HEK293T (cell line): ENCODE measurements around the gene LTA4H.

ENCODE experiments used
- BHLHE40 ChIP-seq: fragments of 450-650 bp; IDR thresholded peaks from 2 replicates; pipeline ENCODE4 v1.6.1; 2016; ENCODE audit warnings: mild to moderate bottlenecking, moderate library complexity, borderline replicate concordance
- ELF4 ChIP-seq: fragments of 450-650 bp; IDR thresholded peaks from 2 replicates; pipeline ENCODE4 v1.6.1; 2017; ENCODE audit warnings: antibody characterized with exemption
- FOXK2 ChIP-seq: fragments of 450-650 bp; IDR thresholded peaks from 2 replicates; pipeline ENCODE4 v1.6.1; 2016; ENCODE audit warnings: mild to moderate bottlenecking
- HDGF ChIP-seq: fragments of 450-650 bp; IDR thresholded peaks from 2 replicates; pipeline ENCODE4 v1.6.1; 2017; ENCODE audit warnings: antibody characterized with exemption, borderline replicate concordance
- TARDBP ChIP-seq: fragments of 450-650 bp; IDR thresholded peaks from 2 replicates; pipeline ENCODE4 v1.6.1; 2016

DNA sequence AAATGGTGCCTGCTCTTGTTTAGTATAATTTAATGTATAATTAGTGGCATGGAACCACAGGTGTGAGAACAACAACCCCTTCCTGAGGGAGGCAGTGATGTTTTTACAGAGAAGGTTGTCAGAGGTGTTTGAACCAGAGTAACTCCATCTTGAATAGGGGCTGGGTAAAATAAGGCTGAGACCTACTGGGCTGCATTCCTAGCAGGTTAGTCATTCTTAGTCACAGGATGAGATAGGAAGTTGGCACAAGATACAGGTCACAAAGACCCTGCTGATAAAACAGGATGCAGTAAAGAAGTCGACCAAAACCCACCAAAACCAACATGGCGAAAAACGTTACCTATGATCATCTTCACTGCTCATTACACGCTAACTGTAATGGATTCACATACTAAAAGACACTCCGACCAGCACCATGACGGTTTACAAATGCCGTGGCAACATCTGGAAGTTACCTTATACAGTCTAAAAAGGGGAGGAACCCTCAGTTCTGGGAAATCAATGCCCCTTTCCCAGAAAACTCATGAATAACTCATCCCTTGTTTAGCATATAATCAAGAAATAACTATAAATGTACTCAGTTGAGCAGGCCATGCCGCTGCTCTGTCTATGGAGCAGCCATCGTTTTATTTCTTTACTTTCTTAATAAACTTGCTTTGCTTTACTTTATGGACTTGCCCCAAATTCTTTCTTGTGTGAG, 47.8 kb upstream of the LTA4H start:
- no peak for TF ChIP-seq HDGF
- TF ChIP-seq TARDBP = no peak
- no peak for TF ChIP-seq BHLHE40
- TF ChIP-seq ELF4 = no peak
- TF ChIP-seq FOXK2 = no peak
